Endometrial microvascular endothelial cells (primary cell): ENCODE measurements around the gene CACNA2D1. TPM values are rescaled to one million over a fixed set of nuclear protein-coding genes. Genes with fewer than 3 reads are reported as not detected.
"Not testable (repeated sequence)": the region's sequence is repeated elsewhere in the genome, so short reads cannot be mapped to it uniquely, and the experiment has no call there.

Experiments used
- in situ Hi-C: cut with HindIII; loops from 2 replicates; pipeline ENCODE4 v1.10.0; 2017; ENCODE audit warnings: low sequenced_read_pairs, low pct_unique_long_range_greater_than_20kb; ENCODE audit errors: inconsistent ontology term
- total RNA-seq: library from RNA; depleted of rRNA; stranded (reverse); fragments of >200 nt; gene quantifications from one replicate; pipeline ENCODE4 v1.2.3, GENCODE V29; 2015; ENCODE audit errors: inconsistent ontology term

The CACNA2D1 gene
- total RNA-seq, 1 donor from 2014 or later = 49.5 TPM

DNA sequence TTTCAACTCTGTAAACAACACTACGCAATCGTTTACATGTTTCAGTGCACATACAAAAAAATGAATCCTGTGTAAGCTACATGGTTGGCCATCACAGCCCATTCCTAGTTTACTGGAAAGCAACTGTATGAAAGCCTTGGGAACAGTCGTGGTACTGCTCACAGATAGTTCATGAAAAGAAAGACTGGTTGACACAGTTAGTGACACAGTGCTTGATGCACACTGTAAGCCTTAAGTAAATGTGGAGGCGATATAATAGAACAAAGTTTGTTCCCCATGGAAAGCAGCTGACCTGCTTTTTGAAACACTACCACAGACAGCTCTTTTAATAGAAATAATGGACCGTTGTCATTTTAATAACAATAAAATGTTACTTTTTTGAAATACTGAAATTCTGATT is 5.1 kb downstream of the CACNA2D1 start:
- in situ Hi-C loops = no loop called here

DNA sequence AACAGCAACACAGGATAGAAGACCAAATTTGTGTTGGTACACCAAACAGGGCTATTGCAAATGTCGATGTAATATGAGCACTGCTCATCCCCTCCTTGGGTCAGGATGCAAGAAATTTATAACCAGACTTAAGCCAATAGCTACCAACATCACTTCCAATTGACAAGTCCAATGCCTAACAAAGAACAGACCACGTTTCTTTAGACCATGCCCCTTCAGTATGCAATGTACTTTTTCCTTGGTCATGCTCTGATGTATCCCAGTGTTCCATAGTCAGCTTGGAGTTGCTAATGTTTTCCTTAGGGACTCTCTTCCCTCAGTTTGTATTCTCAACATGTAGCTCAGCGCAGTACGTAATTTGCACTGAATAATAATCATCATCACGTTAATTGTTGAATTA is 7.8 kb downstream of the CACNA2D1 start:
- in situ Hi-C loops = no loop called here

DNA sequence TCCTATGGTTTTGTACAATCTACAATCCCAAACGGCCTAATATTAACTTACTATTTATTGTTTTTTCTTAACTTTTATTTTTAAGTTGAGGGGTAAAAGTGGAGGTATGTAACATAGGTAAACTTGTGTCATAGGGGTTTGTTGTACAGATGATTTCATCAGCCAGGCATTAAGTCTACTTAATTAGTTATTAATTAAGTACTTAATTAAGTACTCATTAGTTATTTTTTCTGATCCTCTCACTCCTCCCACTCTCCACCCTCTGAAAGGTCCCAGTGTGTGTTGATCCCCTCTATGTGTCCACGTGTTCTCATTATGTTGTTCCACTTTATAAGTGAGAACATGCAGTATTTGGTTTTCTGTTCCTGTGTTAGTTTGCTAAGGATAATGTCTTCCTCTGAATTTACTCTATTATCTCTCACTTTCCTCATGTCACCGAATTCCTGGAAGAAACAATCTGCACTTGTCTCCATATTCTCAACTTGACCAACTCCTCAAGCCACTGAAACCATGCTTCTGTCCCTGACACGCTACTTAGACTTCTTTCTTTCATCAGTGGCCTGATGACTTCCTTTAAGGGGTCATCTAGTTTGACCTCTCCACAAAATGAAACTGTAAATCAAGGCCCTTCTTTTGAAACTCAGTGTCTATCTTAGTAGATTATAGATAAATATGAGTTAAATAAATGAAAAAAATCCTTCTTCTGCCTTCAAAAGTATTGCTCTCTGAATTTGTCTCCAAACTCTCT is 9.1 kb downstream of the CACNA2D1 start:
- in situ Hi-C loops = no loop called here

DNA sequence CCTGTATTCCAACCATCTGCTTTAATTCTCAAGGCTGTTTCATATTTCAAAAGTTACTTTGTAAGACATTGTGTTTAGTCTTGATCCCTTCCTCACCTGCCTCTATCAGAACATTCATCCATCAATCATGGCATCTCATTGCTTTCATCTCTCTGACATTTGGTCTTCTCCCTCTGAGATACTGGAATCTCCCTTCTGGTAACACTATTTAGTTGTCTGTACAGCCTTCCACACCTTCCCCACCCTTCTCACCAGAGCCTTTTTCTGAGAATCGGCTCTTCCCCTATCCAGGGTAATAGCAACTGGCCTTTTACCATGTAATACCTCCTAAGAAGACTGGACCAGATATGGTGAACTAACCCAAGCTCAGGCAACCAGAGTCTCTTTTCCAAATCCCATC is 10.1 kb downstream of the CACNA2D1 start:
- in situ Hi-C loops = no loop called here

DNA sequence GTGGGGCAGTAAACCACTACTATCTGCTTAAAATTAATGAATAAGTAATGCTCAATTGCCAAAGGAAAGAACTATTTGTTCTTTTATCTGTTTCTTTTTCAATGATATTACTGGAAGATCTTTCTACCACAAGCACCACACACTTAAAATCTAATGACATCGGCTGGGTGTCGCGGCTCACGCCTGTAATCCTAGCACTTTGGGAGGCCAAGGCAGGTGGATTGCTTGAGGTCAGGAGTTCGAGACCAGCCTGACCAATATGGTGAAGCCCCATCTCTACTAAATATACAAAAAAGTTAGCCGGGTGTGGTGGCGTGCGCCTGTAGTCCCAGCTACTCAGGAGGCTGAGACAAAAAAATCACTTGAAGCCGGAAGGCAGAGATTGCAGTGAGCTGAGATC is 10.8 kb downstream of the CACNA2D1 start:
- in situ Hi-C loops = not testable (repeated sequence)

DNA sequence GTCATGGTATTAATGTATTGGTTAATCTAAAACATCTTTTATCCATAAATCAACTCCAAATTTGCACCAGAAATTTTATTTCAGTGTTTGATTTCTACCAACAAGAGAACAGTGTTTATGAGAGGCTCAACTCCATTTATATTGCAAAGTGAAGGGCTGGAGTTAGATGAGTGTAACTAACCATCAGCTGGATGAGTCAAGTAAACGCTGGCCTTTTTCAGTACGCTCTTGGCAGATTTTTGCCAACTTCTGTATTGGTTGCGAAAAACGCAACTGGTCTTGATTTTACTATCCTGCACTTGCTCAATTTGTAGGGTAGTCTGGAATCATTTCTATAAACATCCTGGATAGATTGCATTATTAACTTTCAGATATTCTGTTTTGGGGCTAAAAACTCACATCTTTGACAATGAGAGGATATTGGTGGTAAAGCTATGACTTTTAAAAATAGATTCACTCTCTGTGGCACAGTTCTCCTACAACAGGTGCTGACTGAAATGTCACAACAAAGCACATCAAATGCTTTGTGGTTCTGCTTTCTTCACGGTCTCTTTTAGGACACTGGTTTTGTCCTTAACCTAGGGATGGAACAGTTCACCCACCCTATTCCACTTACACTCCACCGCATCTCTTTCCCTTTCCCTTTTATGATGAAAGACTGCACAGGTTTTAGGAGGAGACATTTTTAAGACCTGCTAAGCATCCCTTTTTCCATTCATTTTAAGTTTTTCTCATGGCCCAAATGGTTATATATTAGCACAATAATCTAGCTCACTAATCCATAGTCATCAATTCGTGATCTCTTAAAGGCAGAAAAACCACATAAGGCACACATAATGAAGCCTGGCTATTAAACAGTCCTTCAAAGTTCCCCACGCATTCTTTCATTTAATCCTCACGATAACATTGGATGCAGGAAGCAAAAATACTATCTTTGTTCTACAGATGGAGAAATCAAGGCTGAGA is 12.8 kb downstream of the CACNA2D1 start:
- in situ Hi-C loops = no loop called here

DNA sequence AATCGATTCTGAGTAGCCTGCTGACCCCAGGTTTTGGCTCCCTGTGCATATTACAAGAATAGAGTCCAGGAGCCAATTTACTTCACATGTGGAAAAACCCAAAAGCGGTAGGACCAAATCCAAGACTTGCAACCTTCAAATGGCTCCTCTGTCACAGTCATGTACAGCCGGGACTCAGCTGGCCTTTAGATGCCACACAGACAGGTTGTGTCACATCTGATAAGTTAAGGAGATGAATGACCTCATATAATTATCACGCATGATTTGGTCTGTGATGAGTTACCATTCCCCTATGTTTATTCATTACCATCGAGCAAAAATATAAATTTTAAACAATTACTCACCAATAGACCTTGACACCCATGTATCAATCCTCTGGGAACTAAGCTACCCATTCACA is 14.2 kb downstream of the CACNA2D1 start:
- in situ Hi-C loops = no loop called here

DNA sequence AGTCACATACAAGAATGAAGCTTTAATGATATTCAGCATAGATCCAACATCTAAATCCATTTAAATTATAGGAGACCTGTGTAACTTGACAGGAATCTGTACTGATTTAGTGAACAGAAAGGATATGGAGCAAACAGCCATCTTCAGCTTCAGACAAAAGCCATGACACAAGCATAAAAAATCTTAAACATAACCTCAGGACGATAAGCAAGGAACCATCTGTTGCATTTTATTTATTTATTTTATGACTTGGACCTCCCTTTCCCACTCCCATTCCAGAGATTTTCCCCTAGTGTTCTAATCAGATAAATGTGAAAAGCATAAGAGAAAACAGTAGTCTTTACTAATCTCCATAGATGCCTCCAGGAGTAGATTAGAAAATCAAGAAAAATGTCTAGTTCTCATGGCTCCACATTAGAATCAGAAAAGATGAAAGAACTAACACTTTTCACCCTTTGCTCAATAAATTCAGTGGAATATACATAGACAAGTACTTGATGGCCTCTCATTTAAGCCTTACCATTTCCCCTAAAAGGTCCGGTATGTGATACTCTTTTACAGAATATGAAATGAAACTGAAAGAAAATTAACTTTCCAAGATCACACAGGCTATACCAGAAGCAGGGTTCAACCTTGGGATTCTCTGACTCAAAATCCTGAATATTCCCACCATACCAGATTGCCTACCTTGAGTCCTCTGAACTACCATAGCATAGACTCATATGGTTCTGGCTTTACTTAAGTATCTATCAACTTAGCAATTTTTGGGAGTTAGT is 15.2 kb downstream of the CACNA2D1 start:
- in situ Hi-C loops = no loop called here

DNA sequence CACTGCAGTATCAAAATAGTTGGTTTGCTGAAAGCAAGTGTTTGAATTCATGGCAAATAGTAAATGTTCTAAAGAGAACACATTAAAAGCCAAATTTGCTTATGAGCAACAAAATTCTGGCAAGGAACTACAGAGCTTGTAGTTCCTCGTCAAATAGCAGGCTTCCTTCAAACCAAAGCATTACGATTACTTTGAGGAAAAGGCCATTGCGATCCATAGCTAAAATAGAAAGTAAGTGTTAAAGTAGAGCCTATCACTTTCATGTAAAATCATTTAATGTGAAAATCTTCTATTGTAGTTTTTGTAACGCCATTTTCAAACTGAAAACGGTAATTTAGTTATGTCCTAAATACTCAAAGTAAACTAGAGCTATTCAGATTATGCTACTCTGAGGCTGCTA is 20.1 kb downstream of the CACNA2D1 start:
- in situ Hi-C loops = no loop called here

DNA sequence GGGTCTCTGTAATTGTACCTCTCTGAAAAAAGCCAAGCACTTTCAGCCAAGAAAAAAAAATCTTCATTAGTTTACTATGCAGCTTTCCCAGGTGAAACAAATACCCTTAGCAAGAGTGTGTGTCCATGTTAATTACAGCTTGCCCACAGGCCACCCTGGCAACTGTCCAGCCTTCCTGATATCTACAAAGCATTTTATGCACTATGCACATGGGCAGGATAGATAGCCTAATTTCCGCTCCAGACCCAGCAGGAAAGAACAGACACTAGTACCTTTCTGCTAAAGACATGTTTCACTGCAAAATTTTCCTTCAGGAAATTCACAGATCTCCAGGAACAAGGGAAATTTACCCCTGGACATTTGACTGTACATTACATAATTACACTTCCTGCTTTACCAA is 24.4 kb downstream of the CACNA2D1 start:
- in situ Hi-C loops = no loop called here

DNA sequence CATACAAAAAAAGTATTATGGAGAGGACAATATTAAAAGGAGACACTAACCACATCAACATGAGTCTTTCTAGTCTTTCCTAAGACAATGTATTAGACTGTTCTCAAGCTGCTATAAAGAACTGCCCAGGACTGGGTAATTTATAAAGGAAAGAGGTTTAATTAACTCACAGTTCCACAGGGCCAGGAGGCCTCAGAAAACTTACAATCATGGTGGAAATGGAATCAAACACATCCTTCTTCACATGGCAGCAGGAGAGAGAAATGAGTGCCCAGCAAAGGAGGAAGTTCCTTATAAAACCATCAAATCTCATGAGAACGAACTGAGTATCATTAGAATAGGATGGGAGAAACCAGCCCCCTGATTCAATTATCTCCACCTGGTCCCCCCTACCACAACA is 25.7 kb downstream of the CACNA2D1 start:
- in situ Hi-C loops = no loop called here

DNA sequence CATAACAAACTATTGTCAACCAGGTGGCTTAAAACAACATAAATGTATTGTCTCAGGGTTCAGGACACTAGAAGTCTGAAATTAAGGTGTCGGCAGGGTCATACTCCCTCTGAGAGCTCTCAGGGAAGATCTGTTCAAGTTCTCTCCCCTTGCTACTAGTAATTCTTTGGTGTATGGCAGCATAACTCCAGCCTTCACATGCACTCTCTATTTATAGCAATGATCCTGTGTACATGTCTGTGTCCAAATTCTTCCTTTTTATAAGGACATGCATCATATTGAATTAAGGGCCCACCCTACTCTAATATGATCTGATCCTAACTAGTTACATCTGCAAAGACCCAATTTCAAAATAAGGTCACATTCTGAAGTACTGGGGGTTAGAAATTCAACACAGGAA is 27.2 kb downstream of the CACNA2D1 start:
- in situ Hi-C loops = no loop called here

DNA sequence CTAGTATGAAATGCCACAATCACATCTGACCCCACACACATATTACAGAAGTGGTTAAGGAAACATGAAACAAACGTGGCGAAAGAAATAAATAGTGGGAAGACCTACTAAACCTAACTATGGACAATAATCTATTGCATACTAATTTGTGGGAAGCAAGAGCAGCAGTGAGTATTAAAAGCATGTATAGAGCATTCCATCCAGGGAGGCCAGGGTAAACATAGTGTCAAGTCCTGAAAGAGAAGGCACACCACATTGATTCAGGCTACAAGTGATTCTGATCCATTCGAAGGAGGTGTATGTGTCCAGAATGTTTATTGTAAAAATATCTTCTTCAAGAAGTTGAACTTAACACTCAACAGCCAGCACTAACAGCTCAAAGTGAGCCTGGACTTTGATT is 29.2 kb downstream of the CACNA2D1 start:
- in situ Hi-C loops = no loop called here

DNA sequence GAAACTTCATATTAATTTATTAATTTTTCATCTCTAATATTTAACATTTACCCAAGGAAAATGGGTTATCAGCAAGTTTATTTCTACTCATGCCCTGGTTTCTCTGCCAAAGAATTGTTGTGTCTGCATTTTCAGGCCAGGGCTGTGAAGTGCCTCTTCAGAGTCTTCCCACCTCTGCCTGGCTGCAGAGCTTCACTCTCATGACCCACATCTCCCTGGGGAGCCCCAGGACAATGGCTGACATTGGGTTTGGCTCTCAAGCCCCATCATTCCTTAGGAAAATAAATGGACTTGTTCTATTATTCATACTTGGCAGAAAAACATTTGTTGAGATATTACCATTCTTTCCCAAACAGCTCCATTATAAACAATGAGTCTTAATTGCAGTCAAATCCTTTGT is 30.3 kb downstream of the CACNA2D1 start:
- in situ Hi-C loops = no loop called here

DNA sequence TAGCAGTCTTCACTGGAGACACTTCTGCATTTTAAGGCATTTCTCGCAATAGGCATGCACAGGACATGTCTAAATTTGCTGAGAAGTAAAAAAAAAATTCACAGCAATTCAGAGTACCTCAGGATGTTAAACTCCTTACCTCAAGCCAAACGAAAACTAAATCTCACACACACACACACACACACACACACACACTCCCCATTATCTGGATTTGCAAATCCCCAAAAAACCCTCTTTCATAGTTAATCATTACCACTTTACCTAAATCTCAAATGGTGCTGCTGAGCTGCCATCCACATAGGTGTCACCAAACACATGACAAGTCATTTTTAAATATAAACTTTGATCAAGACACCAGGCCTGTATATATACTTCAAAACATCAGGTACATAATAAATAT is 31.8 kb downstream of the CACNA2D1 start:
- in situ Hi-C loops = no loop called here

DNA sequence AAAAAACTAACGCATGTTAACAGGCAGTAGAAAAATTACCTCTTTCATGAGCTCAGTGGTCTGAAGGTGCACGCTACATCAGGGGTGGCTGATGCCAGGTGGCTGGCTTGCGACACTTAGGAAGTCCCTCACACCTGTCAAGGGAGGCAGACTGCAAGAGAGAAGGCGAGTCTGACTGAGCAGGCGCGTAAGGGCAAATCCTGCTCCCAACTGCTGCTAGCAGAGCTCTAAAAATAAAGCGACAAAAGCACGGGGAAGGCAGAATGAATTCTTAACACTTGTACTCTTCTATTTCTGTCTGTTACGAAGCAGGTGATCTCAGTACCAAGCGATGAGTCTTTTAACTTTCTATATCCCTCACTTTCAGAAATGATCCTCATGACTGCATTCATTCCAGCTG is 33.1 kb downstream of the CACNA2D1 start:
- in situ Hi-C loops = no loop called here

DNA sequence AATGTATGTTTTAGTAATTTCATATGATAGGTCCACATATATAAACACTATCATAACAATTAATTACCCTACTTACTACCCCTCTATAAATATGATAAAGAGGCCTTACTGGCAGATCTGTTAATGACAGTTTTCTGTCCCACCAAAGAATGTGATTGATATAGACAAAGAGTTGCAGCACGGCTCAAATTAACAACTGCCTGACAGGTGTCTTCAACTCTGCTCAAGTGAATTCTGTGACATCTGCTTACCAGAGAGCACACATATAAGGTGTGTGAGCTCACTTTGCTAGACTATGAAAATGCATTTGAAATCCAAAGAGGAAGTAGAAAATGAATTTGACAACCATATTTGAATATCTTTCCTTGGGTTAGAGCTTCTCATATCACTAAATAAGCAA is 36.6 kb downstream of the CACNA2D1 start:
- in situ Hi-C loops = no loop called here

DNA sequence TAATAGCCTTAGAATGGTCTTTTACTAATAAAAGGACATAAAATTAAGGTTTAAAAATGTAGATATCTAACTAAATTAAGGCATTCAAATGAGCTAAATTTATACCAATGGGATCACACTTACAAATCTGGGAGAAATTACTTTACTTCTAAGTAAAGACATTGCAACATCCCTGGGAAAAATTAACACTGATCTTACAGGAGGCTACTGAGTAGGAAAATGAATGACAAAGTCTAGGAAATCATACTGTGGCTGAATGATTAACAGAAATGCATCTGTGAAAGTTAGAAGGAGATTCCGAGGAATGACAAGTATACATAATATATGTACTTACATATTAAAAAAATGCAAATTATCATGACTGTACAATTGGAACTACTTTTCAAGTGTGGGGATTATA is 38.3 kb downstream of the CACNA2D1 start:
- in situ Hi-C loops = no loop called here

DNA sequence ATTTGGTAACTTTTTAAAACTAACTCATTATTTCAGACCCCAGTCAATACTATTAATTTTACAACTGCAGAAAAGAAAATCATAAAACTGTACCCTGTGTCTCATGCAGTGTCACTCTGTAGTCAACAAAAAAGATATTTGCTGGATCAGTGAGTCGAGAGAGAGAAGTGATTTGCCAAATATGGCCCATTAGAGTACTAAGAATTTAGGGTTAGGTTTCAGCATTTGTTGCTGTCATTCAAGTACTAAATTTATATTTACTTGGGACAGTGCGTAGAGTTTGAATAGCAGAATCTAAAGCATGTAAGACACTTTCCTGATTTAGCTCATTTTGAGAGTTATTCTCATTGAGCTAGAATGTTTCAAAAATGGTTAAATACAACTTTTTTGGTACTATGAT is 38.9 kb downstream of the CACNA2D1 start:
- in situ Hi-C loops = no loop called here
